Thoracic aorta (tissue), 2 donors: ENCODE data around the gene CIB4. TPM values are rescaled to one million over a fixed set of nuclear protein-coding genes. Genes with fewer than 3 reads are reported as not detected.

ENCODE experiments used
- ATAC-seq: fragments of 150-250 bp; one replicate; pipeline ENCODE4 v1.8.0; 2017; ENCODE audit warnings: low read depth; ENCODE audit not compliant: insufficient number of reproducible peaks, low FRiP score
- DNase-seq: peaks from one replicate; pipeline ENCODE4 v3.0.0-alpha.2; 2020; ENCODE audit warnings: low spot score
- H3K27ac ChIP-seq, 2 donors: fragments of 200-600 bp; sonication (generic); 1 replicate in 1 of 2; 2 replicates in 1 of 2; pipeline ENCODE4 v1.5.1; 2016; ENCODE audit warnings: mild to moderate bottlenecking in 2 of 2, moderate library complexity in 2 of 2
- H3K27me3 ChIP-seq: fragments of 200-600 bp; sonication (generic); replicated peaks from 2 replicates; pipeline ENCODE4 v1.6.0; 2016; ENCODE audit warnings: mild to moderate bottlenecking; ENCODE audit not compliant: insufficient read depth
- H3K36me3 ChIP-seq: fragments of 200-600 bp; sonication (generic); one replicate; pipeline ENCODE4 v1.5.1; 2016
- H3K4me1 ChIP-seq, 2 donors: fragments of 200-600 bp; sonication (generic); 1 replicate in 1 of 2; 2 replicates in 1 of 2; pipeline versions ENCODE4 v1.5.1 to v1.6.0; 2016; ENCODE audit warnings: low read depth in 2 of 2, mild to moderate bottlenecking in 1 of 2; ENCODE audit not compliant: control insufficient read depth in 1 of 2
- H3K4me3 ChIP-seq: fragments of 200-600 bp; sonication (generic); 2 replicates; pipeline ENCODE4 v1.5.1; 2016; ENCODE audit warnings: mild to moderate bottlenecking
- H3K9me3 ChIP-seq: fragments of 200-600 bp; sonication (generic); 2 replicates; pipeline ENCODE4 v1.5.1; 2016
- CTCF ChIP-seq: fragments of 200-600 bp; sonication (generic); IDR thresholded peaks from one replicate; pipeline ENCODE4 v1.5.1; 2019; ENCODE audit warnings: antibody characterized with exemption
- total RNA-seq, 2 donors: library from RNA; depleted of rRNA; stranded (reverse); fragments of >200 nt; gene quantifications; one replicate each; pipeline versions ENCODE4 v1.1.0 to v1.2.3, GENCODE V29; 2016

Gene CIB4
- total RNA-seq, 2 donors from 2014 or later = not detected

- DNase-seq = no peak
- H3K36me3 ChIP-seq = no peaks in the 10 kb centered on the region
- H3K27ac ChIP-seq = no peak overlapping the region
- H3K27me3 ChIP-seq = no peaks in the 10 kb centered on the region
- no peak for ATAC-seq
- no peak for TF ChIP-seq CTCF
- H3K4me3 ChIP-seq = no peak overlapping the region
- H3K9me3 ChIP-seq = no peaks in the 10 kb centered on the region
- no peaks in the 10 kb centered on the region for H3K4me1 ChIP-seq
Measured at GRCh38 chr2:26582890-26583289, 58.3 kb downstream of the CIB4 start.

- Histone ChIP-seq H3K9me3 (no peaks in the 10 kb centered on the region), H3K36me3 (no peaks in the 10 kb centered on the region), H3K27me3 (no peaks in the 10 kb centered on the region), H3K4me1 (no peaks in the 10 kb centered on the region), H3K4me3 (no peak overlapping the region), H3K27ac (no peak overlapping the region)
- no peak for DNase-seq
- ATAC-seq = no peak
- TF ChIP-seq CTCF = no peak
Measured at GRCh38 chr2:26581991-26582842, 58.9 kb downstream of the CIB4 start.

- Histone ChIP-seq H3K36me3 (no peaks in the 10 kb centered on the region), H3K27me3 (no peaks in the 10 kb centered on the region), H3K4me3 (no peak overlapping the region), H3K9me3 (no peaks in the 10 kb centered on the region), H3K27ac (no peak overlapping the region), H3K4me1 (no peaks in the 10 kb centered on the region)
- DNase-seq = no peak
- no peak for ATAC-seq
- no peak for TF ChIP-seq CTCF
Measured at GRCh38 chr2:26581266-26581990, 59.7 kb downstream of the CIB4 start.

- H3K27ac ChIP-seq = no peak overlapping the region
- no peak overlapping the region for H3K4me3 ChIP-seq
- no peak for ATAC-seq
- H3K27me3 ChIP-seq = no peaks in the 10 kb centered on the region
- H3K36me3 ChIP-seq = no peaks in the 10 kb centered on the region
- DNase-seq = no peak
- TF ChIP-seq CTCF = no peak
- no peaks in the 10 kb centered on the region for H3K9me3 ChIP-seq
- no peaks in the 10 kb centered on the region for H3K4me1 ChIP-seq
Measured at GRCh38 chr2:26580751-26581150, 60.4 kb downstream of the CIB4 start.

GRCh38 chr2:26580151-26580550 lies 61.0 kb downstream of the CIB4 start:
- Histone ChIP-seq H3K27ac (no peak overlapping the region), H3K36me3 (no peaks in the 10 kb centered on the region), H3K27me3 (no peaks in the 10 kb centered on the region), H3K4me3 (no peak overlapping the region), H3K4me1 (no peaks in the 10 kb centered on the region), H3K9me3 (no peaks in the 10 kb centered on the region)
- DNase-seq (no peak), ATAC-seq (no peak)
- TF ChIP-seq CTCF = no peak
